ENCODE results near the gene TIMM22.

DNA sequence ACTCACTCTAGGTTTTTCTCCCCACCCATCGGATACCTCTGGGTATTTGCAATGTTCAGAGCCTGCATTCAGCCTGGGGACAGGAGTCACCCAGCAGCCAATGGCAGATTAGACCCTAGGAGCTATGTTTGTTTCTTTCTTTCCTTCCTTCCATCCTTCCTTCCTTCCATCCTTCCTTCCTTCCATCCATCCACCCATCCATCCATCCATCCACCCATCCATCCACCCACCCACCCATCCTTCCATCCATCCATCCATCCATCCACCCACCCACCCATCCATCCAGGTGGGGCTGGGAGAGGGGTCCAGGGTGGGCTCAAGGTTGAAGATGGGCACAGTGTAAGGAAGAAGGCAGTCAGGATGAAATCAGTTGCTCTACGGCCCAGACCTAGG, 39.9 kb downstream of the TIMM22 start:
- TF ChIP-seq, protein P1, sequence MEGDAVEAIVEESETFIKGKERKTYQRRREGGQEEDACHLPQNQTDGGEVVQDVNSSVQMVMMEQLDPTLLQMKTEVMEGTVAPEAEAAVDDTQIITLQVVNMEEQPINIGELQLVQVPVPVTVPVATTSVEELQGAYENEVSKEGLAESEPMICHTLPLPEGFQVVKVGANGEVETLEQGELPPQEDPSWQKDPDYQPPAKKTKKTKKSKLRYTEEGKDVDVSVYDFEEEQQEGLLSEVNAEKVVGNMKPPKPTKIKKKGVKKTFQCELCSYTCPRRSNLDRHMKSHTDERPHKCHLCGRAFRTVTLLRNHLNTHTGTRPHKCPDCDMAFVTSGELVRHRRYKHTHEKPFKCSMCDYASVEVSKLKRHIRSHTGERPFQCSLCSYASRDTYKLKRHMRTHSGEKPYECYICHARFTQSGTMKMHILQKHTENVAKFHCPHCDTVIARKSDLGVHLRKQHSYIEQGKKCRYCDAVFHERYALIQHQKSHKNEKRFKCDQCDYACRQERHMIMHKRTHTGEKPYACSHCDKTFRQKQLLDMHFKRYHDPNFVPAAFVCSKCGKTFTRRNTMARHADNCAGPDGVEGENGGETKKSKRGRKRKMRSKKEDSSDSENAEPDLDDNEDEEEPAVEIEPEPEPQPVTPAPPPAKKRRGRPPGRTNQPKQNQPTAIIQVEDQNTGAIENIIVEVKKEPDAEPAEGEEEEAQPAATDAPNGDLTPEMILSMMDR (conservative IDR thresholded peaks at IDR 0.05), result no peak
- no peak for TF ChIP-seq EZH2 (IDR thresholded peaks at IDR 0.05; ENCODE audit: low read depth)

All from PC-9 (cell line).